ENCODE results near the gene DAB2IP.
"Not testable (repeated sequence)": the region's sequence is repeated elsewhere in the genome, so short reads cannot be mapped to it uniquely, and the experiment has no call there.

Gene DAB2IP

GRCh38 chr9:121785673-121786542, 134.5 kb downstream of the DAB2IP start:
- no peak for DNase-seq

GRCh38 chr9:121786543-121786948, 135.1 kb downstream of the DAB2IP start:
- no peak for DNase-seq

DNA sequence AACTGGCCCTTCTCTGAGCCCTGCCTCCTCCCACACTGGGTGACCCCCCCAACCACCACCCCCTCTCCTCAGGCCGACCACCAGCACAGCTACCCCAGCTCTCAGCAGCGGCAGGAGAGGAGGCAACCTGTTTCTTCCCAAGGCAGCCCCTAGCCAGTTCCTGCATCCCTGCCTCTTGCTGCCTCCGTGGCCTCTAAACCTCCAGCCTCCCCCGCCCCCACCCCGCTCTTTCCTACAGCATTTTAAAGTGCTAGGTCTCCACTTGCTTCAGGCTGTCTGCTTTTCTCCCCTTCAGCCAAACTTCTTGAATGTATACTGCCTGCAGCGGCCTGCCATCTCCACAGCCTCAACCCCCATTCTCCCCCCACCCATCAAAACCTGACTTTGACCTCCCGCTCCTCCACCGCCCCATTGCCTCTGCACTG, 135.6 kb downstream of the DAB2IP start:
- DNase-seq: no peak

GRCh38 chr9:121788686-121789366, 137.4 kb downstream of the DAB2IP start:
- DNase-seq: no peak

DNA sequence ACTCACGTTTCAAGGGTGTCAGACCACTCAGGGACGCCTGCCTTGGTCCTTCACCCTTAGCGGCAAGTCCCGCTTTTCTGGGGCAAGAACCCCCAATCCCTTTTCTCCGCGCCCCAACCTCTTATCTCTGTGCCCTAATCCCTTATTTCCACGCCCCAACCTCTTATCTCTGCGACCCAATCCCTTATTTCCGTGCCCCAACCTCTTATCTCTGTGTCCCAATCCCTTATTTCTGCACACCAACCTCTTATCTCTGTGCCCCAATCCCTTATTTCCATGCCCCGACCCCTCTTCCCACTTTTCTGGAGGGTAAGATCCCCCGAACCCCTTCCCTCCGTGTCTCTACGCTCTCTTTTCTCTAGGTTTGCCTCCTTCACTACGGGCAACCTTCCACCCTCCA, 139.4 kb downstream of the DAB2IP start:
- DNase-seq: no peak

DNA sequence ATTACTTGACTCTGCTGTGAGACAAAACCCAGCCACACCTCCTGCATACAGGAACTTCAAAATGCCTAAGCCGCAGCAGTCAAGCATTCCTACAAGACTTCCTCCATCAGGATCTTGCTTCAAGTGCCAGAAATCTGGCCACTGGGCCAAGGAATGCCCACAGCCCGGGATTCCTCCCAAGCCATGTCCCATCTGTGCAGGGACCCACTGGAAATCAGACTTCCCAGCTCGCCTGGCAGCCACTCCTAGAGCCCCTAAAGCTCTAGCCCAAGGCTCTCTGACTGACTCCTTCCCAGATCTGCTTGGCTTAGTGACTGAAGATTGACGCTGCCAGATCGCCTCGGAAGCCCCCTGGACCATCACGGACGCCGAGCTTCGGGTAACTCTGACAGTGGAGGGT, 141.0 kb downstream of the DAB2IP start:
- not testable (repeated sequence) for DNase-seq

- DNase-seq: not testable (repeated sequence)
These were observed 142.9 kb downstream of the DAB2IP start for GRCh38 chr9:121794334-121794733.

DNA sequence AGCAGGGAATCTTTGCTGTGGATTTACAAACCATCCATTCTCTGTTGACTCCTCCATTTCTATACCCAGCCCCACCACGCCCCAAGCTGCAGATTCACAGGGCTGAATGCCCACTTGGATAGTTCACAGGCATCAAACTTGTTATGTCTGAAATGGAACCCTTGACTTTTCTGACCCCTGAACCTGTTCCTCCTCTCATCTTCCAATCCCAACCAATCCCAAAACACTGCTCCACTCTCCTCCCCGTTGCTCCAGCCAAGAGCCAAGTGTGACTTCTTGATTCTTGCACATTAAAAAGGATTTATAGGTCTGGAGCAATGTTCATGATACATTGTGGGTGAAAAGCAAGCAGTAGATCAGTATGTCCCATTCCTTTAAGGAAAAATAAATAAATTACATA, 145.6 kb downstream of the DAB2IP start:
- DNase-seq: no peak

- no peak for DNase-seq
These were observed 147.5 kb downstream of the DAB2IP start for GRCh38 chr9:121798941-121799340.

GRCh38 chr9:121800376-121800775, 148.9 kb downstream of the DAB2IP start:
- no peak for DNase-seq

GRCh38 chr9:121801579-121801978, 150.1 kb downstream of the DAB2IP start:
- DNase-seq: no peak

GRCh38 chr9:121802753-121803152, 151.3 kb downstream of the DAB2IP start:
- no peak for DNase-seq

DNA sequence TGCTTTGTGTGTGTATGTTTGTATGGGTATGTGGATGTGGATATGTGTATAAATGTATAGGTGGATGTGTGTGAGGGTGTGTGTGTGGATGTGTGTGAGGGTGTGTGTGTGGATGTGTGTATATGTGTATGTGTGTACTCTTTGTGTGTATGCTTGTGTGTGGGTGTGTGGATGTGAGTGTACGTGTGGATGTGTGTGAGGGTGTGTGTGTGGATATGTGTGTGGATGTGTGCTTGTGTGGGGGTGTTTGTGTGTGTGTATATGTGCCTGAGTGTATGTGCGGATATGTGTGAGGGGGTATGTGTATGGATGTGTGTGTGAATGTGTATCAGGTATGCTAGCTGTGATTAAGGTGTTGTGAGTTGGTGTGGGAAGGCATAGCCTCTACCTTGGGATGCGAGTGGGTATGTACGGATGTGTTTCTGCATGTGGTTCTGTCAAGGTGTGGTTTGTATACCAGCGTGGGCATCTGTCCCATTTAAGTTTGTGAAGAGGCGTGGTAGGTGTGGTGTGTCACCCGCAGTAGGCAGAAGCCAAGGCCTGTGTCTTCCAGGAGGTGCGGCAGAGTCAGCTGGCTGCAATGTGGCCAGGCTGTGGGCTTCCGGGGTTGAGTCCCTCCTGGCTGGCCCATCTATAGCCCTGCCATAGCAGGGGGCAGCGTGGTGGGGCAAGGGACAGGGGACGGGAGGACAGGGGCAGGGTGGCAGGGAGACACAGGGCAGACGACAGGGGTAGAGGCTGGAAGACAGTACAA, 155.8 kb downstream of the DAB2IP start:
- no peak for DNase-seq

GRCh38 chr9:121807823-121808278, 156.4 kb downstream of the DAB2IP start:
- no peak for DNase-seq

DNA sequence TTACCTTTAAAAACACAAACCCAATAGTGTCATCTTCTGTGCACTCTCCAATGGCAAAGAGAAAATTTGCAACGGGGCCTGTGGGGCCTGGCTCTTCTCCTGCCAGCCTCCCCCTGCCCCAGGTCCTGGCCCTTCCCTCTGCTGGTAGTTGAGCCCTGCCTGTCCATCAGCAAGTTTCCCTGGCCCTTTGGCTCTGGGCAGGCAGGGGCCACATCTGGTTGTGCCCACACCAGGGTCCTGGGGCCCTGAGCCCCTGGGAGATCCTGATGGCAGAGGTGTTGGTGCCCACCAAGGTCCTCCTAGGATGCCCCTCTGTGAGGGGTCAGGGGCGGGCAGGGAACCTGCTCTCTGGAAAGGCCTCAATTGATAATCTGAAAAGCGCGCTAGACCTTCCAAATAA, 157.3 kb downstream of the DAB2IP start:
- DNase-seq: no peak

GRCh38 chr9:121809356-121810050, 158.1 kb downstream of the DAB2IP start:
- DNase-seq: no peak

DNA sequence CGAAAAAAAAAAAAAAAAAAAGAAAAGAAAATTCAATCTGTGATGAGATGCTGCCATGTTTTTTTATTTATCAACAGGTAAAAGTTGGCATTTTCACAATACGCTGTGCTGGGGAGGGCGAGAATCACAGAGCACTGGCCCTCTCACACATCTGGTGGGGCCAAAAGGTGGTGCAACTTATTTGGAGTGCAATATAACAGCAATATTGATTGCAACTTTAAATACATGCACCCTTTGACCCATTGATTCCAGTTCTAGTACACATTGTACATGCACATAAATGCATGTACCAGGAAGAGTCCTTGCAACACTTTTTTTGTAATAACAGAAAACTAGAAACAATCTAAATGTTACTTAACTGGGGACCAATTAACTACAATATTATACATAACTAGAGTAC, 159.1 kb downstream of the DAB2IP start:
- DNase-seq: no peak

- no peak for DNase-seq
These were observed 159.7 kb downstream of the DAB2IP start for GRCh38 chr9:121811140-121811539.

GRCh38 chr9:121811751-121812150, 160.3 kb downstream of the DAB2IP start:
- no peak for DNase-seq

DNA sequence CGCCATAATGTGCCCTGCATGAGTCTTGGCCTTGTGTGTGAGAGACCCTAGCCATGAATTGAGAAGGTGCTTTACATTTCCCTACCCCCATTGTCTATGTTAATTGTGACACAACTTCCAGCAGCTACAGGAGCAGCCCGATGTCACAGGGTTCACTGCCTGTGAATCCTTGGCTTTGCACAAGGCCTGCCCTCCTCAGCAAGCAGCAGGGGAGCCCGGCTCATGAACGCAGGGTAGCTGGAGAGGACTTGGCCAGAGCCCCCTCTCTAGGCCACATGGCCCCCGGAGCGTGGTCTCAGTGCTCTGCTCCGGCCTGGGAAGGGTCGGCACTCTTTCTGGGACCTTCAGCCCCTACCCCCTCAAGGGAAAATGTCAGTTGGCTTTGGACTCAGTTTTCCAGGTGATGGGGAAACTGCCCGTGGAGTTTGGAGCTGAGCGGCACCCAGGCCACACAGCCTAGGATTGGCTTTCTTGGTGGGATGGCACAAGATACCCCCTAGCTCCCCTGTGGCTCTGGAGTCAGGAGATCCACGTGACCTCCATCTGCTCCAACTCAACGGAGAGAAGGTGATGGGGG, 160.8 kb downstream of the DAB2IP start:
- DNase-seq: no peak
